K562 (cell line): ENCODE measurements around the gene ZDHHC14. TPM values are rescaled to one million over a fixed set of nuclear protein-coding genes. Genes with fewer than 3 reads are reported as not detected.

Experiments used
- ATAC-seq: fragments of 200-7000 bp; cut with Tn5 transposase; 3 replicates; pipeline ENCODE4 v1.9.1; 2020; ENCODE audit warnings: moderate library complexity
- BruUV-seq: library from RNA; stranded (reverse); fragments of 400-500 nt; replicated peaks from 2 replicates; lab custom pipeline; 2021; lab: Mats Ljungman, UMichigan
- CTCF ChIA-PET: fragments of 300-600 bp; formaldehyde crosslinking; extraction: SDS; loops from one replicate; lab custom pipeline; 2021; ENCODE audit warnings: low intra/inter-chr PET ratio; lab: Yijun Ruan, JAX
- POLR2A ChIA-PET: fragments of 300-600, 350-650 bp; sonication (Branson Sonifier 250); formaldehyde crosslinking; extraction: SDS; loops from one replicate; lab custom pipeline; 2021; ENCODE audit warnings: antibody characterized with exemption, inconsistent platforms; lab: Yijun Ruan, JAX
- DNase-seq, 4 experiments: peaks; one replicate each; pipeline versions ENCODE4 v3.0.0 to v3.0.0-alpha.2; 2011 to 2018; ENCODE audit warnings: low spot score in 3 of 4, mixed read lengths in 3 of 4; ENCODE audit errors: extremely low read depth in 1 of 4
- FAIRE-seq: peaks from 2 replicates; lab custom pipeline; 2011; peaks lifted over from hg19 to GRCh38; lab: Jason Lieb, UNC
- H2AFZ ChIP-seq: 2 replicates; pipeline ENCODE4 v1.6.0; 2011; ENCODE audit warnings: low read depth, low read length, control low read depth, inconsistent platforms
- H3K27ac ChIP-seq: fragments of 200-600 bp; 3 replicates; pipeline ENCODE4 v1.8.0; 2011; ENCODE audit warnings: low read depth, mild to moderate bottlenecking, control low read depth, inconsistent platforms, low read length, moderate library complexity, mixed read lengths; ENCODE audit errors: extremely low read depth
- H3K27me3 ChIP-seq, 2 experiments: fragments of 300-600 bp in 1 of 2; 2 replicates in 1 of 2; 3 replicates in 1 of 2; pipeline versions ENCODE4 v1.6.0 to v1.8.0; 2011; ENCODE audit warnings: inconsistent platforms in 2 of 2, low read length in 2 of 2, mild to moderate bottlenecking in 1 of 2, mixed read lengths in 1 of 2, moderate library complexity in 1 of 2; ENCODE audit not compliant: control insufficient read depth in 2 of 2, insufficient read depth in 2 of 2
- H3K36me3 ChIP-seq: fragments of 300-600 bp; 3 replicates; pipeline ENCODE4 v1.8.0; 2011; ENCODE audit warnings: mild to moderate bottlenecking, low read length, inconsistent platforms; ENCODE audit not compliant: control insufficient read depth, insufficient read depth
- H3K4me1 ChIP-seq, 2 experiments: fragments of 200-600 bp in 1 of 2; replicated peaks in 1 of 2; 2 replicates in 1 of 2; 3 replicates in 1 of 2; pipeline versions ENCODE4 v1.5.1 to v1.8.0; 2011; ENCODE audit warnings: inconsistent platforms in 2 of 2, low read length in 2 of 2, mild to moderate bottlenecking in 1 of 2, mixed read lengths in 1 of 2, moderate library complexity in 1 of 2; ENCODE audit not compliant: control insufficient read depth in 2 of 2, insufficient read depth in 2 of 2
- H3K4me2 ChIP-seq: 2 replicates; pipeline ENCODE4 v1.6.1; 2011; ENCODE audit warnings: low read length, control low read depth, inconsistent platforms, mixed read lengths; ENCODE audit not compliant: insufficient read depth
- H3K4me3 ChIP-seq: fragments of 200-600 bp; sonication (generic), shearing (Covaris generic); 2 replicates; pipeline ENCODE4 v1.5.1; 2016; ENCODE audit warnings: control low read depth, inconsistent platforms
- H3K79me2 ChIP-seq: fragments of 200-600 bp; 3 replicates; pipeline ENCODE4 v1.8.0; 2011; ENCODE audit warnings: low read length, inconsistent platforms; ENCODE audit not compliant: control insufficient read depth, insufficient read depth
- H3K9ac ChIP-seq, 2 experiments: 2 replicates each; pipeline versions ENCODE4 v1.6.0 to v1.6.1; 2011; ENCODE audit warnings: low read depth in 2 of 2, low read length in 2 of 2, control low read depth in 1 of 2, inconsistent platforms in 1 of 2, mild to moderate bottlenecking in 1 of 2, mixed read lengths in 1 of 2; ENCODE audit not compliant: insufficient read depth in 1 of 2
- H3K9me1 ChIP-seq: one replicate; pipeline ENCODE4 v1.6.0; 2011; ENCODE audit warnings: inconsistent platforms, mild to moderate bottlenecking, low read length, moderate library complexity; ENCODE audit not compliant: control insufficient read depth, insufficient read depth
- H3K9me3 ChIP-seq: replicated peaks from 2 replicates; pipeline ENCODE4 v1.5.1; 2011; ENCODE audit warnings: low read depth, low read length, inconsistent platforms; ENCODE audit not compliant: control insufficient read depth, insufficient read depth
- H4K20me1 ChIP-seq: replicated peaks from 2 replicates; pipeline ENCODE4 v1.6.1; 2011; ENCODE audit warnings: low read length, inconsistent platforms, mixed read lengths; ENCODE audit not compliant: control insufficient read depth, insufficient read depth
- BRCA1 ChIP-seq, 2 experiments: fragments of 450-650 bp in 1 of 2; sonication (generic) in 1 of 2; formaldehyde crosslinking in 1 of 2; IDR thresholded peaks; 2 replicates each; pipeline versions ENCODE4 v1.5.0 to v1.6.1; 2017 to 2020; ENCODE audit warnings: mild to moderate bottlenecking in 1 of 2, missing genetic modification reagents in 1 of 2
- CCAR2 ChIP-seq: fragments of 200-400 bp; formaldehyde crosslinking; IDR thresholded peaks from 2 replicates; pipeline ENCODE4 v1.6.1; 2017; ENCODE audit warnings: mild to moderate bottlenecking, low read depth, low read length
- ELK1 ChIP-seq: sonication (generic); formaldehyde crosslinking; IDR thresholded peaks from 2 replicates; pipeline ENCODE4 v1.8.1; 2022; ENCODE audit warnings: missing genetic modification reagents
- ESRRA ChIP-seq: fragments of 450-650 bp; IDR thresholded peaks from 2 replicates; pipeline ENCODE4 v1.6.1; 2014; ENCODE audit warnings: low read depth, mild to moderate bottlenecking, moderate library complexity, borderline replicate concordance
- HDAC3 ChIP-seq: fragments of 450-650 bp; IDR thresholded peaks from 2 replicates; pipeline ENCODE4 v1.6.1; 2018; ENCODE audit warnings: borderline replicate concordance, mild to moderate bottlenecking, moderate library complexity; ENCODE audit not compliant: partially characterized antibody
- HNRNPL ChIP-seq: fragments of 200-400 bp; formaldehyde crosslinking; IDR thresholded peaks from 2 replicates; pipeline ENCODE4 v1.6.1; 2017; ENCODE audit warnings: low read depth, mild to moderate bottlenecking, low read length
- L3MBTL2 ChIP-seq: fragments of 450-650 bp; IDR thresholded peaks from 2 replicates; pipeline ENCODE4 v1.6.1; 2016; ENCODE audit warnings: mild to moderate bottlenecking, moderate library complexity
- NR4A1 ChIP-seq, 2 experiments: fragments of 250-450 bp in 1 of 2; fragments of 450-650 bp in 1 of 2; sonication (Bioruptor Pico) in 1 of 2; IDR thresholded peaks; 2 replicates each; pipeline versions ENCODE4 v1.4.0 to v1.6.1; 2016 to 2020; ENCODE audit warnings: mild to moderate bottlenecking in 2 of 2, missing compliant biosample characterization in 1 of 2, missing genetic modification characterization in 1 of 2, moderate library complexity in 1 of 2
- PCBP1 ChIP-seq: fragments of 200-400 bp; formaldehyde crosslinking; IDR thresholded peaks from 2 replicates; pipeline ENCODE4 v1.6.1; 2018; ENCODE audit warnings: mild to moderate bottlenecking, low read depth, low read length; ENCODE audit not compliant: poor library complexity, severe bottlenecking
- POLR3G ChIP-seq: IDR thresholded peaks from 2 replicates; pipeline ENCODE4 v1.6.1; 2011; ENCODE audit not compliant: insufficient read length, insufficient replicate concordance; ENCODE audit errors: extremely low read depth
- PPARD ChIP-seq: fragments of 250-450 bp; sonication (Bioruptor Pico); IDR thresholded peaks from 2 replicates; pipeline ENCODE4 v1.8.0; 2022; ENCODE audit warnings: inconsistent platforms, mild to moderate bottlenecking, moderate library complexity
- PRPF4 ChIP-seq: fragments of 200-400 bp; formaldehyde crosslinking; IDR thresholded peaks from one replicate; pipeline ENCODE4 v1.6.1; 2017; ENCODE audit warnings: low read length, low read depth, mild to moderate bottlenecking; ENCODE audit not compliant: insufficient read depth, poor library complexity, severe bottlenecking
- RBM14 ChIP-seq: fragments of 200-400 bp; formaldehyde crosslinking; IDR thresholded peaks from 2 replicates; pipeline ENCODE4 v1.6.1; 2018; ENCODE audit warnings: low read depth, mild to moderate bottlenecking, low read length, moderate library complexity, borderline replicate concordance; ENCODE audit not compliant: insufficient read depth
- TBP ChIP-seq: optimal IDR thresholded peaks from 2 replicates; pipeline ENCODE3; 2011; ENCODE audit warnings: low read depth, low read length, improper control_type of control experiment
- TEAD4 ChIP-seq, 2 experiments: sonication (generic) in 1 of 2; formaldehyde crosslinking in 1 of 2; IDR thresholded peaks; 2 replicates each; pipeline versions ENCODE4 v1.6.1 to v1.8.0; 2012 to 2022; ENCODE audit warnings: borderline replicate concordance in 1 of 2, inconsistent platforms in 1 of 2, low read length in 1 of 2, mild to moderate bottlenecking in 1 of 2, missing genetic modification reagents in 1 of 2
- ZNF121 ChIP-seq: sonication (generic); formaldehyde crosslinking; conservative IDR thresholded peaks from 2 replicates; pipeline ENCODE4 v1.8.0; 2022; ENCODE audit warnings: missing genetic modification reagents
- ZNF224 ChIP-seq: sonication (generic); formaldehyde crosslinking; IDR thresholded peaks from 2 replicates; pipeline ENCODE4 v1.8.0; 2022; ENCODE audit warnings: mild to moderate bottlenecking, missing genetic modification reagents
- ZNF354B ChIP-seq: fragments of 250-450 bp; sonication (Bioruptor Pico); IDR thresholded peaks from 2 replicates; pipeline ENCODE4 v1.4.0; 2020
- ZNF384 ChIP-seq: IDR thresholded peaks from 2 replicates; pipeline ENCODE4 v1.6.1; 2012; ENCODE audit warnings: low read depth, low read length, improper control_type of control experiment
- ZNF76 ChIP-seq: fragments of 250-450 bp; sonication (Bioruptor Pico); IDR thresholded peaks from 2 replicates; pipeline ENCODE4 v1.4.0; 2020; ENCODE audit warnings: mild to moderate bottlenecking, moderate library complexity, borderline replicate concordance
- WGBS: fragments of 100-300 bp; shearing (Covaris generic); methylation state at CpG from one replicate; pipeline ENCODE4 v1.1.6; 2016; ENCODE audit warnings: low coverage, mixed read lengths; ENCODE audit not compliant: insufficient coverage; ENCODE audit errors: missing lambda C conversion rate; 5-methylcytosine and 5-hydroxymethylcytosine counted together
- in situ Hi-C: fragments of 300-500 bp; cut with MboI; formaldehyde crosslinking; loops from 4 replicates; pipeline ENCODE4 v1.15.0; 2018; ENCODE audit warnings: inconsistent platforms, mixed read lengths
- intact Hi-C: fragments of 100-400 bp; cut with micrococcal nuclease; formaldehyde crosslinking; loops from 2 replicates; pipeline ENCODE4 v1.14.2; 2022
- polyA plus RNA-seq, 8 experiments: library from polyadenylated mRNA; depleted of rRNA in 4 of 8; stranded (reverse) in 5 of 8; unstranded in 3 of 8; fragments of >200 nt; fragmentation: Nextera tagmentation in 2 of 8; fragmentation: Illumina TruSeq in 1 of 8; extraction: Ambion mirVana in 2 of 8; extraction: Trizol in 1 of 8; gene quantifications; 2 replicates each; pipeline versions ENCODE4 v1.2.1 to v1.2.3, GENCODE V29; 2011 to 2014; ENCODE audit warnings: inconsistent platforms in 1 of 8, missing spikeins in 1 of 8
- total RNA-seq, 7 experiments: library from RNA; depleted of rRNA in 6 of 7; stranded (reverse); fragments of >200 nt in 6 of 7; fragmentation: Illumina TruSeq in 2 of 7; extraction: Trizol in 2 of 7; gene quantifications; 2 replicates each; pipeline versions ENCODE4 v1.2.1 to v1.2.3, GENCODE V29; 2011 to 2021; ENCODE audit warnings: low replicate concordance in 1 of 7

Gene ZDHHC14
- total and polyA plus RNA-seq, 9 of the 15 experiments (the other 6 are each of a cell fraction or from before 2014, with no cell fraction given), result 0.92 to 23.1 (median 13.8) TPM

GRCh38 chr6:157496534-157497095, 115.6 kb downstream of the ZDHHC14 start (continued):
- no peak for TF ChIP-seq ELK1 (CRISPR knock-in tag)
- no peak for TF ChIP-seq L3MBTL2
- TF ChIP-seq NR4A1 (CRISPR knock-in tag; IDR thresholded peaks at IDR 0.05), result no peak
- no peak for TF ChIP-seq NR4A1 (tag; IDR thresholded peaks at IDR 0.05)
- no peak for TF ChIP-seq ZNF76 (CRISPR knock-in tag)
- TF ChIP-seq BRCA1 (IDR thresholded peaks at IDR 0.05), result no peak
- TF ChIP-seq BRCA1 (CRISPR knock-in tag; IDR thresholded peaks at IDR 0.05), result no peak

GRCh38 chr6:157497579-157497978, 116.6 kb downstream of the ZDHHC14 start:
- TF ChIP-seq ESRRA, result no peak
- TF ChIP-seq HNRNPL, result no peak
- no peak for TF ChIP-seq PPARD (CRISPR knock-in tag)
- TF ChIP-seq TBP, result no peak
- no peak for TF ChIP-seq PCBP1
- no peak for TF ChIP-seq PRPF4
- TF ChIP-seq ZNF224, result no peak
- no peak for TF ChIP-seq CCAR2
- TF ChIP-seq ZNF354B, result no peak
- TF ChIP-seq HDAC3, result no peak
- no peak for TF ChIP-seq RBM14
- TF ChIP-seq TEAD4 (IDR thresholded peaks at IDR 0.05; ENCODE audit: low read length), result no peak
- no peak for TF ChIP-seq TEAD4 (CRISPR knock-in tag; IDR thresholded peaks at IDR 0.05; ENCODE audit: borderline replicate concordance)
- no peak for TF ChIP-seq POLR3G
- no peak for TF ChIP-seq ZNF121
- no peak for TF ChIP-seq ZNF384
- Histone ChIP-seq H3K27me3 (no peaks in the 10 kb centered on the region), H3K27ac (no peak overlapping the region), H3K9me3 (0 out of 2 replicates have a peak, but pooled peaks cover 7% of the 10 kb centered on the region), H4K20me1 (no peaks in the 10 kb centered on the region), H3K9ac (no peak overlapping the region), H3K9me1 (no peaks in the 10 kb centered on the region), H3K4me1 (peaks cover 8 to 9% of the 10 kb centered on the region in 2 experiments; a peak in 4 of 5 replicates), H3K79me2 (no peaks in the 10 kb centered on the region), H3K36me3 (no peaks in the 10 kb centered on the region; the same call in 2 of the 3 replicates), H3K4me3 (no peak overlapping the region), H2AFZ (no peak overlapping the region), H3K4me2 (no peak overlapping the region)
- CTCF ChIA-PET, result no interaction called here
- FAIRE-seq (no peak), DNase-seq (no peak), ATAC-seq (no peak)
- in situ Hi-C loops (no loop called here), intact Hi-C loops (no loop called here)
- POLR2A ChIA-PET, result interaction anchor here (0.6 to 1.1 kb wide), 5 partner anchors 11 to 185 kb away, joined by 3 read pairs; no protein-coding TSS in a partner anchor
- no TSS peak for BruUV-seq
- WGBS, result 71% methylated on average over 2 of the region's 2 CpGs
